Stimulated activated CD8-positive, alpha-beta memory T cell treated with anti-CD3 and anti-CD28 coated beads, Interleukin-4, amount 100 ng/mL, for 48 hours (primary cell): ENCODE results near the gene HOXA5.

Source experiments
- DNase-seq: peaks from one replicate; pipeline ENCODE4 v3.0.0-alpha.2; 2020

Gene HOXA5

DNA sequence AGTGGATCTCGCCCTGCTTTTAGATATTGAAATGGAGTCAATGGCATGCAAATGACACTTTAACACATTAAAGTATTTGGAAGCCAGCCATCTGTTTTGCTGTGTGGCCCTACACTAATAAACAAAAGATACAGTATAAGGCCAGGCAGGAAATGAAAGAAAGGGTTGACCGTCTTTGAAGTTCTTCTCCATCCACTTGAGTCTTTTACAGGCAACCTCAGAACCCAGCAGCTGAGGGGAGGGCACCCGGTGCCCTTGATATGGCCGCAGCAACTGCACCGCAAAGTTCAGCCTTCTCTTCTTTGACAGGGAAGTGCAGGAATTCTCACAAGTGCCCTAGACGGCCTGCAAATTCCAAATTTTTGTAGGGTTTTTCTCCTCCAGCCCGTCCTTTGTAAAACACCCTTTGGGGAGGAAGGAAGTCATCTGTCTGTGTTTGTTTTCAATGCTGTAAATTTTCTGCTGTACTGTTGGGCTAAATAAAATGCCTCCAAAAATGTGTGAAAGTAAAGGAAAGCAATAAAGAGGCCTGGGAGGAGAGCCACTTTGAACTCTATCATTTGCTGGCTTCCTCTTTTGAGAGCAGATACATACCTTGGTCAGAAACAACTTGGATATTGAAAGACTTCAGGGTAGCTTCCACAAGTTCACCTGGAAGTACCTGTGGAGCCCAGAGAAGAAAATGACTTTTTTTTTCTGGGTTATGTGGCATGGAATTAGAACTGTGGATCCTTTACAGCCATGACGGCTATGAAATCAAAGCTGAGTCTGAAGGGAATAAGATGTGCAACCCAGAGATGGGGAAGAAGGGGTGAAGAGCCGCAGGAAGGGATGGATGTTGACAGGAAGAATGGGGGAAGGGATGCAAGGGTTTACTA lies 51.3 kb downstream of the HOXA5 start:
- DNase-seq, result no peak

DNA sequence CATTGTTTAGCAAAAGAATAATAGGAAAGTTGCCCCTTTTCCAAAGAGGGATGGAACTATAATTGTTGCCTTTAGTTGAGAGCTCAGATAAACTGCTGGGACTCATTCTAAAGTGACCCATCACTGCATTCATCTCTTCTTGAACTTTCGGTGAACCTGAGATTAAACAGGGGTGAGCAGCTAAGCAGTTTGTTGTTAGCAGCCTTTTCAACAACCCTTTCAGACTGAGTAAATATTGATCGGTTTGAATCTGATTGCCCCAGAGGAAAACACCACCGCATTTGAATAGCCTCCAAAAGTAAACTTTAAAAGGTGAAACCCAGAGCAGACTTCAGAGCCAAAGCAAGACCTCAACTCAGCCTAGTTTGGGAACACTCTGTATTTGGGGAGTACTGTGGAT lies 52.4 kb downstream of the HOXA5 start:
- DNase-seq, result no peak
